ENCODE data around the gene BSN.

- TF ChIP-seq, protein P1, sequence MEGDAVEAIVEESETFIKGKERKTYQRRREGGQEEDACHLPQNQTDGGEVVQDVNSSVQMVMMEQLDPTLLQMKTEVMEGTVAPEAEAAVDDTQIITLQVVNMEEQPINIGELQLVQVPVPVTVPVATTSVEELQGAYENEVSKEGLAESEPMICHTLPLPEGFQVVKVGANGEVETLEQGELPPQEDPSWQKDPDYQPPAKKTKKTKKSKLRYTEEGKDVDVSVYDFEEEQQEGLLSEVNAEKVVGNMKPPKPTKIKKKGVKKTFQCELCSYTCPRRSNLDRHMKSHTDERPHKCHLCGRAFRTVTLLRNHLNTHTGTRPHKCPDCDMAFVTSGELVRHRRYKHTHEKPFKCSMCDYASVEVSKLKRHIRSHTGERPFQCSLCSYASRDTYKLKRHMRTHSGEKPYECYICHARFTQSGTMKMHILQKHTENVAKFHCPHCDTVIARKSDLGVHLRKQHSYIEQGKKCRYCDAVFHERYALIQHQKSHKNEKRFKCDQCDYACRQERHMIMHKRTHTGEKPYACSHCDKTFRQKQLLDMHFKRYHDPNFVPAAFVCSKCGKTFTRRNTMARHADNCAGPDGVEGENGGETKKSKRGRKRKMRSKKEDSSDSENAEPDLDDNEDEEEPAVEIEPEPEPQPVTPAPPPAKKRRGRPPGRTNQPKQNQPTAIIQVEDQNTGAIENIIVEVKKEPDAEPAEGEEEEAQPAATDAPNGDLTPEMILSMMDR (IDR thresholded peaks at IDR 0.05), result no peak
- no peak for TF ChIP-seq POLR2A (IDR thresholded peaks at IDR 0.05)
Observed at GRCh38 chr3:49628249-49628648, 74.0 kb downstream of the BSN start.

Measured in right lobe of liver (tissue), 4 donors.